Posterior cingulate gyrus (tissue), 11 donors: ENCODE results near the gene KCNJ9.

Experiments
- DNase-seq, 10 donors: peaks; one replicate each; pipeline versions ENCODE4 v3.0.0 to v3.0.0-alpha.2; 2020 to 2021; ENCODE audit warnings: mixed read lengths in 3 of 10
- intact Hi-C: fragments of 100-400 bp; cut with DNase I; formaldehyde crosslinking; loops from one replicate; pipeline ENCODE4 v1.15.1; 2023

The KCNJ9 gene

GRCh38 chr1:160064746-160065145 lies 16.6 kb upstream of the KCNJ9 start:
- peak in 1 of 10 donors; percentile 31 for DNase-seq
- intact Hi-C loops = no loop called here

- intact Hi-C loops = no loop called here
- no peak for DNase-seq
These were observed 14.3 kb upstream of the KCNJ9 start for GRCh38 chr1:160066829-160067745.

- intact Hi-C loops = no loop called here
- DNase-seq = peak; percentile 76 to 97 (median 86)
These were observed 13.1 kb upstream of the KCNJ9 start for GRCh38 chr1:160068225-160068624.

GRCh38 chr1:160069460-160070231 lies 11.7 kb upstream of the KCNJ9 start, which contains the start of gene KCNJ10:
TSS of gene KCNJ10 (minus strand) at chr1:160070160. CDS start at chr1:160042532, 27,628 bp downstream.
- peak in 1 of 10 donors; percentile 46 for DNase-seq
- intact Hi-C loops = no loop called here

- peak; percentile 88 to 98 (median 92) for DNase-seq
- intact Hi-C loops = no loop called here
These were observed 10.8 kb upstream of the KCNJ9 start for GRCh38 chr1:160070243-160071163.

GRCh38 chr1:160071289-160071688 lies 10.0 kb upstream of the KCNJ9 start:
- DNase-seq = no peak
- intact Hi-C loops = no loop called here

GRCh38 chr1:160074865-160075264 lies 6.5 kb upstream of the KCNJ9 start:
- intact Hi-C loops = no loop called here
- DNase-seq = no peak

- DNase-seq = no peak
- intact Hi-C loops = no loop called here
These were observed 5.5 kb upstream of the KCNJ9 start for GRCh38 chr1:160075836-160076235.

GRCh38 chr1:160076295-160076694 lies 5.0 kb upstream of the KCNJ9 start:
- no peak for DNase-seq
- intact Hi-C loops = no loop called here

- no peak for DNase-seq
- intact Hi-C loops = no loop called here
These were observed 3.9 kb upstream of the KCNJ9 start for GRCh38 chr1:160077486-160077885.

- peak in 7 of 10 donors; percentile 55 to 96 (median 83) for DNase-seq
- intact Hi-C loops = loop anchor here (2.0 kb wide), 1 partner anchor 32 kb away; no protein-coding TSS in a partner anchor
These were observed 2.7 kb upstream of the KCNJ9 start for GRCh38 chr1:160078512-160079195.

- intact Hi-C loops = loop anchor here (2.0 kb wide), 1 partner anchor 33 kb away; no protein-coding TSS in a partner anchor
- no peak for DNase-seq
These were observed 1.9 kb upstream of the KCNJ9 start for GRCh38 chr1:160079448-160079847.

- intact Hi-C loops = no loop called here
- no peak for DNase-seq
These were observed 797 bp upstream of the KCNJ9 start for GRCh38 chr1:160080381-160081100.

- peak in 1 of 10 donors; percentile 70 for DNase-seq
- intact Hi-C loops = no loop called here
These were observed 1.1 kb downstream of the KCNJ9 start for GRCh38 chr1:160082487-160082886.

GRCh38 chr1:160082926-160083325 lies 1.6 kb downstream of the KCNJ9 start:
- intact Hi-C loops = no loop called here
- DNase-seq = no peak

- intact Hi-C loops = no loop called here
- DNase-seq = peak in 6 of 10 donors; percentile 58 to 93 (median 78)
These were observed 2.8 kb downstream of the KCNJ9 start for GRCh38 chr1:160083968-160084770.

- no peak for DNase-seq
- intact Hi-C loops = loop anchor here (5.0 kb wide), 1 partner anchor 167 kb away; no protein-coding TSS in a partner anchor
These were observed 3.5 kb downstream of the KCNJ9 start for GRCh38 chr1:160084771-160085321.
